Natural killer cell (primary cell): ENCODE data around the gene NOTCH4. TPM values are rescaled to one million over a fixed set of nuclear protein-coding genes. Genes with fewer than 3 reads are reported as not detected.

Experiments used
- ATAC-seq, 3 donors: fragments of 150-1000 bp in 2 of 3; fragments of 200-7000 bp in 1 of 3; cut with Tn5 transposase; 1 replicate in 1 of 3; 2 replicates in 2 of 3; pipeline ENCODE4 v1.10.0; 2021; ENCODE audit warnings: mild to moderate bottlenecking in 2 of 3, moderate library complexity in 2 of 3
- DNase-seq, 2 donors: peaks; one replicate each; pipeline versions ENCODE4 v3.0.0 to v3.0.0-alpha.2; 2013 to 2021; ENCODE audit warnings: mixed read lengths in 1 of 2
- H3K27ac ChIP-seq: one replicate; pipeline ENCODE4 v1.5.1; 2013; ENCODE audit warnings: mild to moderate bottlenecking, low read length
- H3K27me3 ChIP-seq: one replicate; pipeline ENCODE4 v1.6.1; 2013; ENCODE audit warnings: low read length; ENCODE audit not compliant: control insufficient read depth, insufficient read depth
- H3K36me3 ChIP-seq: one replicate; pipeline ENCODE4 v1.6.1; 2013; ENCODE audit warnings: low read length; ENCODE audit not compliant: control insufficient read depth, insufficient read depth
- H3K4me1 ChIP-seq: one replicate; pipeline ENCODE4 v1.6.1; 2013; ENCODE audit warnings: low read length; ENCODE audit not compliant: control insufficient read depth, insufficient read depth
- H3K4me3 ChIP-seq: one replicate; pipeline ENCODE4 v1.5.1; 2013; ENCODE audit warnings: low read length
- H3K9me3 ChIP-seq: one replicate; pipeline ENCODE4 v1.6.1; 2013; ENCODE audit warnings: low read length; ENCODE audit not compliant: control insufficient read depth, insufficient read depth
- H3K27ac Mint-ChIP-seq, 2 donors: one replicate each; pipeline ENCODE4 v1.8.0; 2022; ENCODE audit warnings: mild to moderate bottlenecking in 2 of 2, mixed read lengths in 2 of 2, moderate library complexity in 1 of 2
- H3K27me3 Mint-ChIP-seq, 2 donors: one replicate each; pipeline ENCODE4 v1.8.0; 2022; ENCODE audit warnings: low read depth in 2 of 2, mixed read lengths in 2 of 2
- H3K36me3 Mint-ChIP-seq: one replicate; pipeline ENCODE4 v1.8.0; 2022; ENCODE audit warnings: mixed read lengths
- H3K4me1 Mint-ChIP-seq, 2 donors: one replicate each; pipeline ENCODE4 v1.8.0; 2022; ENCODE audit warnings: mixed read lengths in 2 of 2
- H3K4me3 Mint-ChIP-seq: one replicate; pipeline ENCODE4 v1.8.0; 2022; ENCODE audit warnings: mild to moderate bottlenecking, moderate library complexity, mixed read lengths
- H3K9me3 Mint-ChIP-seq, 2 donors: one replicate each; pipeline ENCODE4 v1.8.0; 2022; ENCODE audit warnings: mixed read lengths in 2 of 2
- CTCF ChIP-seq: fragments of 200-600 bp; IDR thresholded peaks from one replicate; pipeline ENCODE4 v1.8.0; 2022; ENCODE audit warnings: antibody characterized with exemption
- WGBS: methylation state at CpG from one replicate; pipeline ENCODE4 v1.1.7; 2013; ENCODE audit warnings: missing lambda C conversion rate; ENCODE audit not compliant: insufficient coverage; 5-methylcytosine and 5-hydroxymethylcytosine counted together
- intact Hi-C: fragments of 100-400 bp; cut with micrococcal nuclease; formaldehyde crosslinking; loops from one replicate; pipeline ENCODE4 v1.14.2; 2022
- total RNA-seq, 4 donors: library from RNA; stranded (reverse); fragments of 120-200 nt in 1 of 4; gene quantifications; one replicate each; pipeline versions ENCODE4 v1.2.3 to v1.2.4, GENCODE V29; 2013 to 2022

The NOTCH4 gene
- total RNA-seq, 3 donors from 2014 or later (not counting 1 experiment from before 2014, with no cell fraction given) = 2.6 to 4.8 (median 2.7) TPM

GRCh38 chr6:32176476-32177182 lies 47.2 kb downstream of the NOTCH4 start:
- peaks cover 68 to 83% of the 10 kb centered on the region in 2 donors for H3K4me1 Mint-ChIP-seq
- DNase-seq (peak in 1 of 2 donors; percentile 28), ATAC-seq (no peak)
- Histone ChIP-seq H3K36me3 (peaks cover 13% of the 10 kb centered on the region), H3K27ac (peak overlapping the region; percentile 97), H3K4me3 (peak overlapping the region; percentile 75), H3K9me3 (no peaks in the 10 kb centered on the region), H3K4me1 (peaks cover 38% of the 10 kb centered on the region), H3K27me3 (no peaks in the 10 kb centered on the region)
- H3K4me3 Mint-ChIP-seq = peak overlapping the region; percentile 97
- intact Hi-C loops = loop anchor here (1.0 to 10.0 kb wide), 4 partner anchors 28 to 796 kb away; partner anchors contain the start of genes C6orf47, CSNK2B, FKBPL and GPANK1
- H3K27me3 Mint-ChIP-seq = no peaks in the 10 kb centered on the region
- H3K27ac Mint-ChIP-seq = peak overlapping the region; percentile 97
- 44% methylated on average over 5 of the region's 5 CpGs for WGBS
- TF ChIP-seq CTCF = no peak
- no peaks in the 10 kb centered on the region for H3K9me3 Mint-ChIP-seq
- H3K36me3 Mint-ChIP-seq = no peaks in the 10 kb centered on the region

GRCh38 chr6:32175711-32176475 lies 48.0 kb downstream of the NOTCH4 start, which contains the start of gene AGPAT1:
AGPAT1 (minus strand) TSS chr6:32176084; CDS start chr6:32171496, 4,588 bp downstream.
- TF ChIP-seq CTCF = no peak
- no peaks in the 10 kb centered on the region for H3K9me3 Mint-ChIP-seq
- peak within 1 kb of the TSS; percentile 97 for H3K27ac ChIP-seq
- DNase-seq = peak; percentile 95 to 97
- peaks cover 66 to 85% of the 10 kb centered on the region in 2 donors for H3K4me1 Mint-ChIP-seq
- H3K9me3 ChIP-seq = no peaks in the 10 kb centered on the region
- peak within 1 kb of the TSS; percentile 75 for H3K4me3 ChIP-seq
- peak within 1 kb of the TSS; percentile 97 for H3K4me3 Mint-ChIP-seq
- no peaks in the 10 kb centered on the region for H3K36me3 Mint-ChIP-seq
- intact Hi-C loops = loop anchor here (1.0 to 10.0 kb wide), 3 partner anchors 28 to 796 kb away; partner anchors contain the start of genes C6orf47, CSNK2B, GPANK1 and LY6G5B
- no peaks in the 10 kb centered on the region for H3K27me3 Mint-ChIP-seq
- H3K27ac Mint-ChIP-seq = peak within 1 kb of the TSS; percentile 97
- ATAC-seq = peak; percentile 56 to 73 (median 60)
- H3K27me3 ChIP-seq = no peaks in the 10 kb centered on the region
- H3K4me1 ChIP-seq = peaks cover 38% of the 10 kb centered on the region
- under 1% methylated on average over 20 of the region's 27 CpGs for WGBS
- H3K36me3 ChIP-seq = peaks cover 10% of the 10 kb centered on the region

GRCh38 chr6:32175322-32175710 lies 48.6 kb downstream of the NOTCH4 start:
- H3K4me1 Mint-ChIP-seq = peaks cover 60 to 79% of the 10 kb centered on the region in 2 donors
- intact Hi-C loops = loop anchor here (5.0 to 10.0 kb wide), 2 partner anchors 511 to 797 kb away; partner anchors contain the start of genes C6orf47, CSNK2B, GPANK1 and LY6G5B
- peaks cover 38% of the 10 kb centered on the region for H3K4me1 ChIP-seq
- WGBS = 28% methylated on average over 2 of the region's 2 CpGs
- H3K4me3 ChIP-seq = peak overlapping the region; percentile 75
- H3K4me3 Mint-ChIP-seq = peak overlapping the region; percentile 97
- peaks cover 12% of the 10 kb centered on the region for H3K36me3 ChIP-seq
- H3K9me3 Mint-ChIP-seq = no peaks in the 10 kb centered on the region
- no peaks in the 10 kb centered on the region for H3K27me3 ChIP-seq
- peak overlapping the region; percentile 97 for H3K27ac Mint-ChIP-seq
- H3K9me3 ChIP-seq = no peaks in the 10 kb centered on the region
- H3K27ac ChIP-seq = peak overlapping the region; percentile 97
- no peaks in the 10 kb centered on the region for H3K36me3 Mint-ChIP-seq
- ATAC-seq (no peak), DNase-seq (no peak)
- H3K27me3 Mint-ChIP-seq = no peaks in the 10 kb centered on the region
- TF ChIP-seq CTCF = no peak
